GM12878 (cell line): ENCODE data around the gene CSTB. TPM values are rescaled to one million over a fixed set of nuclear protein-coding genes. Genes with fewer than 3 reads are reported as not detected.

Source experiments
- ATAC-seq: fragments of 200-7000 bp; cut with Tn5 transposase; 3 replicates; pipeline ENCODE4 v1.9.1; 2020; ENCODE audit warnings: mild to moderate bottlenecking, moderate library complexity
- BruUV-seq: library from RNA; stranded (reverse); fragments of 400-500 nt; replicated peaks from 2 replicates; lab custom pipeline; 2021; lab: Mats Ljungman, UMichigan
- CTCF ChIA-PET: fragments of 300-600 bp; sonication (Branson Sonifier 250); formaldehyde crosslinking; extraction: SDS; loops from one replicate; lab custom pipeline; 2021; ENCODE audit warnings: inconsistent platforms; lab: Yijun Ruan, JAX
- POLR2A ChIA-PET: fragments of 350-600 bp; formaldehyde crosslinking; extraction: SDS; loops from one replicate; lab custom pipeline; 2021; ENCODE audit warnings: inconsistent platforms; lab: Charles Lee
- RAD21 ChIA-PET: fragments of 300-600 bp; sonication (Branson Sonifier 250); formaldehyde crosslinking; loops from one replicate; lab custom pipeline; 2023; ENCODE audit warnings: antibody characterized with exemption; ENCODE audit not compliant: unreplicated experiment; lab: Charles Lee
- SMC1A ChIA-PET: fragments of 300-600 bp; sonication (Branson Sonifier 250); formaldehyde crosslinking; loops from one replicate; lab custom pipeline; 2023; ENCODE audit not compliant: unreplicated experiment, uncharacterized antibody; lab: Charles Lee
- DNase-seq: peaks from one replicate; pipeline ENCODE4 v3.0.0-alpha.2; 2011; ENCODE audit warnings: low read depth, low spot score
- FAIRE-seq: peaks from 3 replicates; lab custom pipeline; 2011; peaks lifted over from hg19 to GRCh38; lab: Jason Lieb, UNC
- H2AFZ ChIP-seq: 2 replicates; pipeline ENCODE4 v1.6.0; 2011; ENCODE audit warnings: low read depth, low read length, control low read depth; ENCODE audit not compliant: control insufficient read depth
- H3K27ac ChIP-seq: 2 replicates; pipeline ENCODE4 v1.5.1; 2011; ENCODE audit warnings: control low read depth; ENCODE audit not compliant: control insufficient read depth, insufficient read depth
- H3K27me3 ChIP-seq, 2 experiments: replicated peaks in 1 of 2; 2 replicates each; pipeline versions ENCODE4 v1.6.0 to v1.6.1; 2011; ENCODE audit warnings: low read length in 1 of 2; ENCODE audit not compliant: control insufficient read depth in 2 of 2, insufficient read depth in 2 of 2
- H3K36me3 ChIP-seq, 2 experiments: 2 replicates each; pipeline ENCODE4 v1.5.1; 2011; ENCODE audit warnings: low read length in 1 of 2; ENCODE audit not compliant: control insufficient read depth in 2 of 2, insufficient read depth in 2 of 2
- H3K4me1 ChIP-seq: 2 replicates; pipeline ENCODE4 v1.6.1; 2011; ENCODE audit warnings: mild to moderate bottlenecking, low read length, moderate library complexity, mixed read lengths; ENCODE audit not compliant: control insufficient read depth, insufficient read depth
- H3K4me2 ChIP-seq: 2 replicates; pipeline ENCODE4 v1.6.0; 2011; ENCODE audit warnings: control low read depth; ENCODE audit not compliant: control insufficient read depth, insufficient read depth
- H3K4me3 ChIP-seq: fragments of 200-600 bp; sonication (generic); 2 replicates; pipeline ENCODE4 v1.5.1; 2016
- H3K79me2 ChIP-seq: 2 replicates; pipeline ENCODE4 v1.6.0; 2011; ENCODE audit warnings: low read length; ENCODE audit not compliant: control insufficient read depth, insufficient read depth
- H3K9ac ChIP-seq: 2 replicates; pipeline ENCODE4 v1.8.0; 2011; ENCODE audit warnings: low read length, control low read depth, mixed read lengths; ENCODE audit not compliant: control insufficient read depth, insufficient read depth
- H3K9me3 ChIP-seq: replicated peaks from 3 replicates; pipeline ENCODE4 v1.5.1; 2011; ENCODE audit warnings: mild to moderate bottlenecking, low read length; ENCODE audit not compliant: control insufficient read depth, insufficient read depth
- H4K20me1 ChIP-seq: 2 replicates; pipeline ENCODE4 v1.6.0; 2011; ENCODE audit not compliant: control insufficient read depth, insufficient read depth
- ATF2 ChIP-seq: IDR thresholded peaks from 2 replicates; pipeline ENCODE4 v1.6.1; 2012; ENCODE audit warnings: low read length, inconsistent platforms
- ATF3 ChIP-seq: IDR thresholded peaks from 2 replicates; pipeline ENCODE4 v1.6.1; 2011; ENCODE audit warnings: low read depth, mild to moderate bottlenecking, low read length, moderate library complexity, borderline replicate concordance; ENCODE audit errors: extremely low read depth
- ATF7 ChIP-seq: fragments of 450-650 bp; IDR thresholded peaks from 2 replicates; pipeline ENCODE4 v1.6.1; 2016; ENCODE audit warnings: low read depth, mild to moderate bottlenecking
- E4F1 ChIP-seq: fragments of 450-650 bp; IDR thresholded peaks from 2 replicates; pipeline ENCODE4 v1.6.1; 2018; ENCODE audit warnings: borderline replicate concordance, mild to moderate bottlenecking; ENCODE audit not compliant: partially characterized antibody
- GATAD2B ChIP-seq: fragments of 450-650 bp; conservative IDR thresholded peaks from 2 replicates; pipeline ENCODE4 v1.6.1; 2017; ENCODE audit warnings: low read depth, mild to moderate bottlenecking, moderate library complexity
- HDAC6 ChIP-seq: fragments of 200-600 bp; sonication (generic); IDR thresholded peaks from one replicate; pipeline ENCODE4 v1.8.0; 2017; ENCODE audit warnings: antibody characterized with exemption; ENCODE audit not compliant: unreplicated experiment
- JUND ChIP-seq: IDR thresholded peaks from 2 replicates; pipeline ENCODE4 v1.6.1; 2012; ENCODE audit warnings: low read depth, mild to moderate bottlenecking, low read length, improper control_type of control experiment, moderate library complexity
- SMAD5 ChIP-seq: IDR thresholded peaks from 2 replicates; pipeline ENCODE4 v1.6.1; 2016; ENCODE audit warnings: antibody characterized with exemption, low read depth
- STAT3 ChIP-seq: IDR thresholded peaks from 2 replicates; pipeline ENCODE4 v1.6.1; 2011; ENCODE audit warnings: low read depth, low read length, improper control_type of control experiment
- WGBS: methylation state at CpG from one replicate; pipeline ENCODE4 v1.1.6; 2016; ENCODE audit warnings: low lambda C conversion rate; ENCODE audit not compliant: insufficient replicate concordance, insufficient coverage; ENCODE audit errors: missing lambda C conversion rate; 5-methylcytosine and 5-hydroxymethylcytosine counted together
- in situ Hi-C: fragments of 300-500 bp; cut with MboI; formaldehyde crosslinking; loops from 9 replicates; pipeline ENCODE4 v1.14.3; 2018; ENCODE audit warnings: mixed read lengths
- intact Hi-C: fragments of 100-400 bp; cut with micrococcal nuclease; formaldehyde crosslinking; loops from one replicate; pipeline ENCODE4 v1.14.2; 2022; ENCODE audit not compliant: unreplicated experiment
- polyA plus RNA-seq, 11 experiments: library from polyadenylated mRNA; depleted of rRNA in 4 of 11; unstranded in 6 of 11; stranded (reverse) in 5 of 11; fragments of >200 nt; fragmentation: Nextera tagmentation in 4 of 11; fragmentation: Illumina TruSeq in 1 of 11; extraction: Ambion mirVana in 4 of 11; extraction: Trizol in 1 of 11; gene quantifications; 1 replicate in 1 of 11; 2 replicates in 10 of 11; pipeline versions ENCODE4 v1.2.1 to v1.2.3, GENCODE V29; 2011 to 2016; ENCODE audit warnings: inconsistent platforms in 2 of 11, missing spikeins in 2 of 11, low read depth in 1 of 11
- total RNA-seq, 4 experiments: library from RNA; depleted of rRNA in 3 of 4; stranded (reverse); fragments of >200 nt in 3 of 4; fragmentation: Illumina TruSeq in 1 of 4; extraction: Trizol in 1 of 4; gene quantifications; 2 replicates each; pipeline versions ENCODE4 v1.2.1 to v1.2.3, GENCODE V29; 2013 to 2021

Gene CSTB
- total and polyA plus RNA-seq, 10 of the 15 experiments (the other 5 are each of a cell fraction or from before 2014, with no cell fraction given), result 12.5 to 82.7 (median 41.9) TPM

GRCh38 chr21:43731891-43732711 is 44.0 kb downstream of the CSTB start:
- Histone ChIP-seq H4K20me1 (no peaks in the 10 kb centered on the region; the same call in 1 of the 2 replicates), H3K4me2 (no peak overlapping the region), H3K79me2 (peaks cover 29% of the 10 kb centered on the region), H2AFZ (no peak overlapping the region), H3K4me3 (no peak overlapping the region), H3K27ac (no peak overlapping the region), H3K27me3 (no peaks in the 10 kb centered on the region), H3K4me1 (peaks cover 17% of the 10 kb centered on the region), H3K9me3 (no peaks in the 10 kb centered on the region), H3K36me3 (peaks cover 7 to 11% of the 10 kb centered on the region in 2 experiments; a peak in 3 of 4 replicates), H3K9ac (no peak overlapping the region)
- in situ Hi-C loops (no loop called here), intact Hi-C loops (no loop called here)
- FAIRE-seq (no peak), DNase-seq (no peak), ATAC-seq (no peak)
- ChIA-PET POLR2A (no interaction called here), CTCF (no interaction called here), RAD21 (no interaction called here), SMC1A (interaction anchor here (0.6 kb wide), 1 partner anchor 206 kb away, joined by 3 read pairs; no protein-coding TSS in a partner anchor)
- WGBS, result 95% methylated on average over 23 of the region's 23 CpGs
- no peak for TF ChIP-seq STAT3
- no peak for TF ChIP-seq E4F1
- no peak for TF ChIP-seq ATF7
- no peak for TF ChIP-seq SMAD5
- TF ChIP-seq ATF2, result no peak
- TF ChIP-seq JUND, result no peak
- TF ChIP-seq GATAD2B, result no peak
- no peak for TF ChIP-seq HDAC6
- no peak for TF ChIP-seq ATF3
- BruUV-seq, result no TSS peak
